Measurements from ENCODE around the gene C4BPA.

The C4BPA gene

GRCh38 chr1:207103892-207104373 is at the start of gene C4BPA:
Gene C4BPA, plus strand, starts transcription at chr1:207104233. Its CDS starts 8,793 bp downstream, at chr1:207113026.
- no peak for DNase-seq (ENCODE audit: low read depth in 2 of 3, low spot score in 2 of 3)

GRCh38 chr1:207054491-207054890 is 49.5 kb upstream of the C4BPA start:
- DNase-seq (ENCODE audit: low read depth in 2 of 3, low spot score in 2 of 3): no peak

- DNase-seq (ENCODE audit: low read depth in 2 of 3, low spot score in 2 of 3): no peak
Measured at GRCh38 chr1:207055386-207056001, 48.5 kb upstream of the C4BPA start.

- DNase-seq (ENCODE audit: low read depth in 2 of 3, low spot score in 2 of 3): no peak
Measured at GRCh38 chr1:207056673-207057072, 47.4 kb upstream of the C4BPA start.

- no peak for DNase-seq (ENCODE audit: low read depth in 2 of 3, low spot score in 2 of 3)
Measured at GRCh38 chr1:207058252-207058651, 45.8 kb upstream of the C4BPA start.

- DNase-seq (ENCODE audit: low read depth in 2 of 3, low spot score in 2 of 3): no peak
Measured at GRCh38 chr1:207058878-207059867, 44.9 kb upstream of the C4BPA start.

- no peak for DNase-seq (ENCODE audit: low read depth in 2 of 3, low spot score in 2 of 3)
Measured at GRCh38 chr1:207059881-207060280, 44.2 kb upstream of the C4BPA start.

- no peak for DNase-seq (ENCODE audit: low read depth in 2 of 3, low spot score in 2 of 3)
Measured at GRCh38 chr1:207060596-207060995, 43.4 kb upstream of the C4BPA start.

- DNase-seq (ENCODE audit: low read depth in 2 of 3, low spot score in 2 of 3): no peak
Measured at GRCh38 chr1:207062058-207062457, 42.0 kb upstream of the C4BPA start.

- DNase-seq (ENCODE audit: low read depth in 2 of 3, low spot score in 2 of 3): no peak
Measured at GRCh38 chr1:207063014-207063413, 41.0 kb upstream of the C4BPA start.

- DNase-seq (ENCODE audit: low read depth in 2 of 3, low spot score in 2 of 3): no peak
Measured at GRCh38 chr1:207064561-207064960, 39.5 kb upstream of the C4BPA start.

- no peak for DNase-seq (ENCODE audit: low read depth in 2 of 3, low spot score in 2 of 3)
Measured at GRCh38 chr1:207067185-207067584, 36.8 kb upstream of the C4BPA start.

GRCh38 chr1:207067665-207068064 is 36.4 kb upstream of the C4BPA start:
- no peak for DNase-seq (ENCODE audit: low read depth in 2 of 3, low spot score in 2 of 3)

GRCh38 chr1:207069061-207069460 is 35.0 kb upstream of the C4BPA start:
- no peak for DNase-seq (ENCODE audit: low read depth in 2 of 3, low spot score in 2 of 3)

GRCh38 chr1:207069858-207070506 is 34.1 kb upstream of the C4BPA start:
- DNase-seq (ENCODE audit: low read depth in 2 of 3, low spot score in 2 of 3): no peak

- no peak for DNase-seq (ENCODE audit: low read depth in 2 of 3, low spot score in 2 of 3)
Measured at GRCh38 chr1:207070811-207071210, 33.2 kb upstream of the C4BPA start.

GRCh38 chr1:207071426-207071825 is 32.6 kb upstream of the C4BPA start:
- DNase-seq (ENCODE audit: low read depth in 2 of 3, low spot score in 2 of 3): no peak

- DNase-seq (ENCODE audit: low read depth in 2 of 3, low spot score in 2 of 3): no peak
Measured at GRCh38 chr1:207072233-207072632, 31.8 kb upstream of the C4BPA start.

GRCh38 chr1:207073906-207074820 is 29.9 kb upstream of the C4BPA start:
- no peak for DNase-seq (ENCODE audit: low read depth in 2 of 3, low spot score in 2 of 3)

- no peak for DNase-seq (ENCODE audit: low read depth in 2 of 3, low spot score in 2 of 3)
Measured at GRCh38 chr1:207076181-207076955, 27.7 kb upstream of the C4BPA start.

All from activated CD8-positive, alpha-beta memory T cell treated with anti-CD3 and anti-CD28 coated beads for 48 hours (primary cell).